GM21360 (cell line): ENCODE data around the gene AQP12B.
"Not testable (repeated sequence)": the region's sequence is repeated elsewhere in the genome, so short reads cannot be mapped to it uniquely, and the experiment has no call there.

ENCODE experiments used
- ATAC-seq: cut with Tn5 transposase; IDR thresholded peaks from one replicate; pipeline ENCODE4 v1.9.1; 2021; ENCODE audit warnings: mild to moderate bottlenecking, moderate library complexity; ENCODE audit not compliant: unreplicated experiment

Gene AQP12B

GRCh38 chr2:240685771-240686371, 3.2 kb upstream of the AQP12B start:
- ATAC-seq: no peak

GRCh38 chr2:240683980-240684728, 1.5 kb upstream of the AQP12B start:
- ATAC-seq: not testable (repeated sequence)

GRCh38 chr2:240683329-240683979, 769 bp upstream of the AQP12B start:
- ATAC-seq: not testable (repeated sequence)

- ATAC-seq: not testable (repeated sequence)
These were observed 2.5 kb downstream of the AQP12B start for GRCh38 chr2:240680185-240680584.

- ATAC-seq: not testable (repeated sequence)
These were observed 3.8 kb downstream of the AQP12B start for GRCh38 chr2:240678909-240679308.

- ATAC-seq: not testable (repeated sequence)
These were observed 4.6 kb downstream of the AQP12B start for GRCh38 chr2:240678043-240678442.

- not testable (repeated sequence) for ATAC-seq
These were observed 7.3 kb downstream of the AQP12B start for GRCh38 chr2:240675345-240675744.

- not testable (repeated sequence) for ATAC-seq
These were observed 8.1 kb downstream of the AQP12B start for GRCh38 chr2:240674461-240675184.

GRCh38 chr2:240672701-240673190, 9.9 kb downstream of the AQP12B start:
- no peak for ATAC-seq

GRCh38 chr2:240672076-240672700, 10.5 kb downstream of the AQP12B start:
- ATAC-seq: no peak

GRCh38 chr2:240670950-240671349, 11.7 kb downstream of the AQP12B start:
- no peak for ATAC-seq

GRCh38 chr2:240670402-240670801, 12.3 kb downstream of the AQP12B start:
- no peak for ATAC-seq

GRCh38 chr2:240664622-240665021, 18.1 kb downstream of the AQP12B start:
- ATAC-seq: no peak

- ATAC-seq: no peak
These were observed 19.0 kb downstream of the AQP12B start for GRCh38 chr2:240663546-240664190.

GRCh38 chr2:240662681-240663080, 20.0 kb downstream of the AQP12B start:
- ATAC-seq: no peak

GRCh38 chr2:240659883-240660282, 22.8 kb downstream of the AQP12B start:
- ATAC-seq: not testable (repeated sequence)

GRCh38 chr2:240655931-240656886, 26.5 kb downstream of the AQP12B start:
- no peak for ATAC-seq

GRCh38 chr2:240651185-240651584, 31.5 kb downstream of the AQP12B start:
- ATAC-seq: no peak
